Ovary (tissue), 3 donors: ENCODE measurements around the gene CFAP299.

Experiments used
- POLR2A ChIP-seq: fragments of 450-650 bp; IDR thresholded peaks from one replicate; pipeline ENCODE4 v1.6.1; 2017; ENCODE audit warnings: antibody characterized with exemption, mild to moderate bottlenecking, moderate library complexity
- TF ChIP-seq, protein P1 (sequence below), 3 donors: fragments of 450-650 bp in 2 of 3; fragments of 200-600 bp in 1 of 3; IDR thresholded peaks; one replicate each; pipeline versions ENCODE4 v1.5.1 to v1.8.0; 2016 to 2022; ENCODE audit warnings: antibody characterized with exemption in 3 of 3, mild to moderate bottlenecking in 1 of 3
- donor health status: DM: no; HTN: no; CAD: no.

DNA sequence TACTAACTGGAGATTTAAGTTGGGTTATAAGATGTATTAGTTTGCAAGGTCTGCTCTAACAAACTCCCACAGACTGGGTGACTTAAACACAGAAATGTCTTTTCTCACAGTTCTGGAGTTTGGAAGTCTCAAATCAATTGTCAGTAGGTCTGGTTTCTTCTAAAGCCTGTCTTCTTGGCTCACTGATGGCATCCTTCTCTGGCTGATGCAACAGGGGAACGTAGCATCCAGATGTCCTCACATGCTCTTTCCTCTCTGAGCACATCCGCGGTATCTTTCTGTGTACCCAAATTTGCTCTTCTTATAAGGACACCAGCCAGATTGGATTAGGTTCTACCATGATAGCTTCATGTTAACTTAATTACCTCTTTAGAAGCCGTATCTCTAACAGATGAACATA is 631.8 kb downstream of the CFAP299 start:
- TF ChIP-seq, protein P1, sequence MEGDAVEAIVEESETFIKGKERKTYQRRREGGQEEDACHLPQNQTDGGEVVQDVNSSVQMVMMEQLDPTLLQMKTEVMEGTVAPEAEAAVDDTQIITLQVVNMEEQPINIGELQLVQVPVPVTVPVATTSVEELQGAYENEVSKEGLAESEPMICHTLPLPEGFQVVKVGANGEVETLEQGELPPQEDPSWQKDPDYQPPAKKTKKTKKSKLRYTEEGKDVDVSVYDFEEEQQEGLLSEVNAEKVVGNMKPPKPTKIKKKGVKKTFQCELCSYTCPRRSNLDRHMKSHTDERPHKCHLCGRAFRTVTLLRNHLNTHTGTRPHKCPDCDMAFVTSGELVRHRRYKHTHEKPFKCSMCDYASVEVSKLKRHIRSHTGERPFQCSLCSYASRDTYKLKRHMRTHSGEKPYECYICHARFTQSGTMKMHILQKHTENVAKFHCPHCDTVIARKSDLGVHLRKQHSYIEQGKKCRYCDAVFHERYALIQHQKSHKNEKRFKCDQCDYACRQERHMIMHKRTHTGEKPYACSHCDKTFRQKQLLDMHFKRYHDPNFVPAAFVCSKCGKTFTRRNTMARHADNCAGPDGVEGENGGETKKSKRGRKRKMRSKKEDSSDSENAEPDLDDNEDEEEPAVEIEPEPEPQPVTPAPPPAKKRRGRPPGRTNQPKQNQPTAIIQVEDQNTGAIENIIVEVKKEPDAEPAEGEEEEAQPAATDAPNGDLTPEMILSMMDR (IDR thresholded peaks at IDR 0.05) = no peak
- no peak for TF ChIP-seq POLR2A
